Type B pancreatic cell (in vitro differentiated cells): ENCODE data around the gene ZNF750. TPM values are rescaled to one million over a fixed set of nuclear protein-coding genes. Genes with fewer than 3 reads are reported as not detected.

Source experiments
- DNase-seq: peaks from one replicate; pipeline ENCODE4 v3.0.0; 2021; ENCODE audit warnings: mixed read lengths; ENCODE audit not compliant: unreplicated experiment; ENCODE audit errors: extremely low spot score
- H3K27ac Mint-ChIP-seq: 2 replicates; pipeline ENCODE4 v1.8.0; 2021; ENCODE audit warnings: mild to moderate bottlenecking, mixed read lengths
- H3K27me3 Mint-ChIP-seq: 2 replicates; pipeline ENCODE4 v1.8.0; 2021; ENCODE audit warnings: mixed read lengths
- H3K36me3 Mint-ChIP-seq: 2 replicates; pipeline ENCODE4 v1.8.0; 2021; ENCODE audit warnings: mixed read lengths
- H3K4me1 Mint-ChIP-seq: one replicate; pipeline ENCODE4 v1.8.0; 2021; ENCODE audit warnings: mixed read lengths; ENCODE audit not compliant: unreplicated experiment
- H3K4me3 Mint-ChIP-seq: 2 replicates; pipeline ENCODE4 v1.8.0; 2021; ENCODE audit warnings: mild to moderate bottlenecking, mixed read lengths
- H3K9me3 Mint-ChIP-seq: 2 replicates; pipeline ENCODE4 v1.8.0; 2021; ENCODE audit warnings: mixed read lengths
- total RNA-seq: library from RNA; stranded (reverse); gene quantifications from 2 replicates; pipeline ENCODE4 v1.2.1, GENCODE V29; 2021; ENCODE audit warnings: low replicate concordance
- TF ChIP-seq, protein P1 (sequence below): fragments of 200-600 bp; sonication (generic); conservative IDR thresholded peaks from 2 replicates; pipeline ENCODE4 v1.5.0; 2021; ENCODE audit warnings: antibody characterized with exemption, mild to moderate bottlenecking

ZNF750 gene
- total RNA-seq, 1 donor from 2014 or later: 10.3 TPM

DNA sequence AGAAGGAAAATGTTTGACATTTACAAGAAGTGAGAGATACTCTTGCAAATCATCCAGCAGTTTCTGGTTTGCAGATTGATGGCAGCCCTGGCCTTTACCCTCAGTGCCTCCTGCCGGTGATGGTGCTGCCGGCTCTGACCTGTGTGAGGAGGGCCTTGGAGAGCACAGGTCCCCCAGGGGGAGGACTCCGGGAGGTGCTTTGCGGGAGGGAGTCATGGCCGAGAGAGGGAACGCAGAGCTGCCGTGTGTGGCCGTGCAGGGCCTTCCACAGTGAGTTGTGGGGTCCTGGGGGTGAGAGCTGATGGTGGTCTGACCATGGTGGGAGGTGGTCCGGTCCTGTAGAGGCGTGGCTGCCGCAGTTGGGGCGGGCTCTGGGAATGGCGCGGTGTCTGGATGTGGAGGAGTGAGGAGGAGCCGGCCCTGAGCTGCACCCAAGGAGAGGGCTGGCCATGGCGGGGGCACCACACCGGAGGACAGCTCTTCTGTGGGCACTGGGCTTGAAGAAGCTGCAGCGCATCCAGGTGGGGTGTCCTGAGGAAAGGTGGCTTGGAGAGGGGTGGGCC, 28.0 kb upstream of the ZNF750 start:
- TF ChIP-seq, protein P1, sequence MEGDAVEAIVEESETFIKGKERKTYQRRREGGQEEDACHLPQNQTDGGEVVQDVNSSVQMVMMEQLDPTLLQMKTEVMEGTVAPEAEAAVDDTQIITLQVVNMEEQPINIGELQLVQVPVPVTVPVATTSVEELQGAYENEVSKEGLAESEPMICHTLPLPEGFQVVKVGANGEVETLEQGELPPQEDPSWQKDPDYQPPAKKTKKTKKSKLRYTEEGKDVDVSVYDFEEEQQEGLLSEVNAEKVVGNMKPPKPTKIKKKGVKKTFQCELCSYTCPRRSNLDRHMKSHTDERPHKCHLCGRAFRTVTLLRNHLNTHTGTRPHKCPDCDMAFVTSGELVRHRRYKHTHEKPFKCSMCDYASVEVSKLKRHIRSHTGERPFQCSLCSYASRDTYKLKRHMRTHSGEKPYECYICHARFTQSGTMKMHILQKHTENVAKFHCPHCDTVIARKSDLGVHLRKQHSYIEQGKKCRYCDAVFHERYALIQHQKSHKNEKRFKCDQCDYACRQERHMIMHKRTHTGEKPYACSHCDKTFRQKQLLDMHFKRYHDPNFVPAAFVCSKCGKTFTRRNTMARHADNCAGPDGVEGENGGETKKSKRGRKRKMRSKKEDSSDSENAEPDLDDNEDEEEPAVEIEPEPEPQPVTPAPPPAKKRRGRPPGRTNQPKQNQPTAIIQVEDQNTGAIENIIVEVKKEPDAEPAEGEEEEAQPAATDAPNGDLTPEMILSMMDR: no peak
- Mint-ChIP-seq H3K4me1 (peaks cover 49% of the 10 kb centered on the region), H3K4me3 (no peak overlapping the region), H3K36me3 (peaks cover 12% of the 10 kb centered on the region), H3K27me3 (no peaks in the 10 kb centered on the region), H3K9me3 (no peaks in the 10 kb centered on the region), H3K27ac (peak overlapping the region; percentile 50)
- DNase-seq: no peak

GRCh38 chr17:82866590-82867191, 26.9 kb upstream of the ZNF750 start:
- no peak for DNase-seq
- Mint-ChIP-seq H3K9me3 (no peaks in the 10 kb centered on the region), H3K4me3 (no peak overlapping the region), H3K4me1 (peaks cover 50% of the 10 kb centered on the region), H3K27ac (peak overlapping the region; percentile 88), H3K27me3 (no peaks in the 10 kb centered on the region), H3K36me3 (peaks cover 12% of the 10 kb centered on the region)
- TF ChIP-seq, protein P1: no peak

GRCh38 chr17:82865774-82866395, 26.1 kb upstream of the ZNF750 start:
- TF ChIP-seq, protein P1: no peak
- H3K9me3 Mint-ChIP-seq: no peaks in the 10 kb centered on the region
- peak overlapping the region; percentile 88 for H3K27ac Mint-ChIP-seq
- no peaks in the 10 kb centered on the region for H3K27me3 Mint-ChIP-seq
- peaks cover 12% of the 10 kb centered on the region for H3K36me3 Mint-ChIP-seq
- H3K4me1 Mint-ChIP-seq: peaks cover 54% of the 10 kb centered on the region
- peak overlapping the region; percentile 67 for H3K4me3 Mint-ChIP-seq
- DNase-seq: no peak

- Mint-ChIP-seq H3K27ac (peak overlapping the region; percentile 88), H3K36me3 (peaks cover 7% of the 10 kb centered on the region), H3K9me3 (no peaks in the 10 kb centered on the region), H3K4me3 (peak overlapping the region; percentile 67), H3K27me3 (no peaks in the 10 kb centered on the region), H3K4me1 (peaks cover 54% of the 10 kb centered on the region)
- DNase-seq: no peak
- TF ChIP-seq, protein P1: no peak
These were observed 25.5 kb upstream of the ZNF750 start for GRCh38 chr17:82865274-82865673.

- peaks cover 4% of the 10 kb centered on the region for H3K36me3 Mint-ChIP-seq
- H3K9me3 Mint-ChIP-seq: no peaks in the 10 kb centered on the region
- H3K27me3 Mint-ChIP-seq: no peaks in the 10 kb centered on the region
- H3K4me3 Mint-ChIP-seq: no peak overlapping the region
- H3K4me1 Mint-ChIP-seq: peaks cover 59% of the 10 kb centered on the region
- H3K27ac Mint-ChIP-seq: peak overlapping the region; percentile 89
- no peak for DNase-seq
- TF ChIP-seq, protein P1: no peak
These were observed 25.0 kb upstream of the ZNF750 start for GRCh38 chr17:82864713-82865248.
